H9 (cell line): ENCODE data around the gene U2AF1L4. TPM values are rescaled to one million over a fixed set of nuclear protein-coding genes. Genes with fewer than 3 reads are reported as not detected.

ENCODE experiments used
- DNase-seq: peaks from one replicate; pipeline ENCODE4 v3.0.0-alpha.2; 2017
- H2AFZ ChIP-seq: one replicate; pipeline ENCODE4 v1.6.1; 2013; ENCODE audit warnings: mild to moderate bottlenecking, low read length, control low read depth, moderate library complexity
- H2AK5ac ChIP-seq: 2 replicates; pipeline ENCODE4 v1.6.1; 2013; ENCODE audit warnings: low read length, control low read depth, mixed read lengths; ENCODE audit not compliant: insufficient read length
- H2BK120ac ChIP-seq: one replicate; pipeline ENCODE4 v1.6.1; 2013; ENCODE audit warnings: low read depth, mild to moderate bottlenecking, low read length, control low read depth, inconsistent platforms; ENCODE audit not compliant: poor library complexity, severe bottlenecking
- H2BK12ac ChIP-seq: 2 replicates; pipeline ENCODE4 v1.6.1; 2013; ENCODE audit warnings: low read length, control low read depth, mixed read lengths, low read depth; ENCODE audit not compliant: insufficient read length
- H2BK15ac ChIP-seq: 2 replicates; pipeline ENCODE4 v1.6.1; 2013; ENCODE audit warnings: low read depth, low read length, control low read depth
- H2BK20ac ChIP-seq: one replicate; pipeline ENCODE4 v1.6.1; 2013; ENCODE audit warnings: low read depth, mild to moderate bottlenecking, low read length, control low read depth, inconsistent platforms; ENCODE audit not compliant: poor library complexity, severe bottlenecking
- H2BK5ac ChIP-seq: 2 replicates; pipeline ENCODE4 v1.6.1; 2013; ENCODE audit warnings: low read length, control low read depth, mixed read lengths; ENCODE audit not compliant: insufficient read length
- H3K14ac ChIP-seq: 2 replicates; pipeline ENCODE4 v1.6.1; 2013; ENCODE audit warnings: low read length, control low read depth; ENCODE audit not compliant: insufficient read depth
- H3K18ac ChIP-seq: 2 replicates; pipeline ENCODE4 v1.6.1; 2013; ENCODE audit warnings: low read depth, mild to moderate bottlenecking, mixed read lengths, low read length, control low read depth; ENCODE audit not compliant: insufficient read length
- H3K23ac ChIP-seq: 2 replicates; pipeline ENCODE4 v1.6.1; 2013; ENCODE audit warnings: low read length, control low read depth, mixed read lengths, low read depth; ENCODE audit not compliant: insufficient read length
- H3K23me2 ChIP-seq: 2 replicates; pipeline ENCODE4 v1.6.1; 2013; ENCODE audit warnings: low read depth, mild to moderate bottlenecking, mixed read lengths, low read length, control low read depth; ENCODE audit not compliant: insufficient read length, poor library complexity, severe bottlenecking
- H3K27ac ChIP-seq: 2 replicates; pipeline ENCODE4 v1.5.1; 2013; ENCODE audit warnings: low read length, control low read depth, mixed read lengths, low read depth; ENCODE audit not compliant: insufficient read length
- H3K27me3 ChIP-seq: 2 replicates; pipeline ENCODE4 v1.6.1; 2013; ENCODE audit warnings: low read length, control low read depth, inconsistent platforms; ENCODE audit not compliant: insufficient read depth
- H3K4ac ChIP-seq: 2 replicates; pipeline ENCODE4 v1.6.1; 2013; ENCODE audit warnings: low read depth, mild to moderate bottlenecking, control low read depth, inconsistent platforms, low read length, moderate library complexity
- H3K4me1 ChIP-seq: 2 replicates; pipeline ENCODE4 v1.6.1; 2013; ENCODE audit warnings: low read length, control low read depth, inconsistent platforms; ENCODE audit not compliant: insufficient read depth
- H3K4me2 ChIP-seq: 2 replicates; pipeline ENCODE4 v1.6.1; 2013; ENCODE audit warnings: low read length, control low read depth, mixed read lengths; ENCODE audit not compliant: insufficient read length, insufficient read depth
- H3K56ac ChIP-seq: 2 replicates; pipeline ENCODE4 v1.6.1; 2013; ENCODE audit warnings: low read depth, mild to moderate bottlenecking, mixed read lengths, low read length, control low read depth; ENCODE audit not compliant: insufficient read length
- H3K79me1 ChIP-seq: 2 replicates; pipeline ENCODE4 v1.6.1; 2013; ENCODE audit warnings: low read depth, mild to moderate bottlenecking, moderate library complexity, low read length, control low read depth, inconsistent platforms; ENCODE audit not compliant: insufficient read depth, poor library complexity, severe bottlenecking
- H3K79me2 ChIP-seq: 2 replicates; pipeline ENCODE4 v1.6.1; 2013; ENCODE audit warnings: low read length, control low read depth, inconsistent platforms; ENCODE audit not compliant: insufficient read depth
- H3K9ac ChIP-seq: 2 replicates; pipeline ENCODE4 v1.6.1; 2013; ENCODE audit warnings: low read length, control low read depth, mixed read lengths; ENCODE audit not compliant: insufficient read length; ENCODE audit errors: extremely low read depth
- H3K9me3 ChIP-seq: one replicate; pipeline ENCODE4 v1.6.1; 2013; ENCODE audit warnings: low read depth, low read length, inconsistent platforms; ENCODE audit not compliant: control insufficient read depth
- H3T11ph ChIP-seq: one replicate; pipeline ENCODE4 v1.6.1; 2013; ENCODE audit warnings: mild to moderate bottlenecking, low read length, control low read depth, inconsistent platforms
- H4K20me1 ChIP-seq: one replicate; pipeline ENCODE4 v1.6.1; 2013; ENCODE audit not compliant: control insufficient read depth, insufficient read length, insufficient read depth
- H4K5ac ChIP-seq: 2 replicates; pipeline ENCODE4 v1.6.1; 2013; ENCODE audit warnings: low read depth, mild to moderate bottlenecking, mixed read lengths, low read length, control low read depth; ENCODE audit not compliant: insufficient read length
- H4K8ac ChIP-seq: replicated peaks from 2 replicates; pipeline ENCODE4 v1.6.1; 2013; ENCODE audit warnings: low read length, control low read depth, mixed read lengths, low read depth; ENCODE audit not compliant: insufficient read length
- H4K91ac ChIP-seq: 2 replicates; pipeline ENCODE4 v1.6.1; 2013; ENCODE audit warnings: low read depth, mild to moderate bottlenecking, moderate library complexity, mixed read lengths, low read length, control low read depth; ENCODE audit not compliant: insufficient read length
- H3K27ac Mint-ChIP-seq, 3 experiments: 2 replicates in 2 of 3; 3 replicates in 1 of 3; pipeline ENCODE4 v1.8.0; 2020 to 2021; ENCODE audit warnings: mixed read lengths in 3 of 3, mild to moderate bottlenecking in 1 of 3, moderate library complexity in 1 of 3
- H3K27me3 Mint-ChIP-seq: 2 replicates; pipeline ENCODE4 v1.8.0; 2021; ENCODE audit warnings: low read depth, mild to moderate bottlenecking, moderate library complexity, mixed read lengths
- H3K36me3 Mint-ChIP-seq, 3 experiments: 2 replicates in 2 of 3; 3 replicates in 1 of 3; pipeline ENCODE4 v1.8.0; 2020 to 2021; ENCODE audit warnings: low read depth in 3 of 3, mixed read lengths in 3 of 3; ENCODE audit not compliant: insufficient read depth in 1 of 3
- H3K4me1 Mint-ChIP-seq, 2 experiments: 2 replicates each; pipeline ENCODE4 v1.8.0; 2020; ENCODE audit warnings: mixed read lengths in 2 of 2
- H3K4me3 Mint-ChIP-seq, 2 experiments: 2 replicates in 1 of 2; 3 replicates in 1 of 2; pipeline ENCODE4 v1.8.0; 2020 to 2021; ENCODE audit warnings: mild to moderate bottlenecking in 2 of 2, mixed read lengths in 2 of 2, moderate library complexity in 1 of 2
- H3K9me3 Mint-ChIP-seq, 2 experiments: 2 replicates in 1 of 2; 3 replicates in 1 of 2; pipeline ENCODE4 v1.8.0; 2020; ENCODE audit warnings: mild to moderate bottlenecking in 2 of 2, mixed read lengths in 2 of 2, moderate library complexity in 1 of 2
- WGBS: extraction: QIAGEN DNeasy Blood & Tissue Kit; methylation state at CpG from one replicate; pipeline ENCODE4 v1.1.7; 2013; ENCODE audit warnings: missing lambda C conversion rate, low lambda C conversion rate, mixed read lengths; ENCODE audit not compliant: insufficient read length; ENCODE audit errors: extremely low coverage; 5-methylcytosine and 5-hydroxymethylcytosine counted together
- total RNA-seq: library from RNA; stranded (reverse); gene quantifications from 2 replicates; pipeline ENCODE4 v1.2.1, GENCODE V29; 2021
- TF ChIP-seq, protein P1 (sequence below): fragments of 200-600 bp; sonication (generic); conservative IDR thresholded peaks from 3 replicates; pipeline ENCODE4 v1.8.0; 2021; ENCODE audit warnings: antibody characterized with exemption, mild to moderate bottlenecking

The U2AF1L4 gene
- total RNA-seq, 1 experiment from 2014 or later = 16.8 TPM

DNA sequence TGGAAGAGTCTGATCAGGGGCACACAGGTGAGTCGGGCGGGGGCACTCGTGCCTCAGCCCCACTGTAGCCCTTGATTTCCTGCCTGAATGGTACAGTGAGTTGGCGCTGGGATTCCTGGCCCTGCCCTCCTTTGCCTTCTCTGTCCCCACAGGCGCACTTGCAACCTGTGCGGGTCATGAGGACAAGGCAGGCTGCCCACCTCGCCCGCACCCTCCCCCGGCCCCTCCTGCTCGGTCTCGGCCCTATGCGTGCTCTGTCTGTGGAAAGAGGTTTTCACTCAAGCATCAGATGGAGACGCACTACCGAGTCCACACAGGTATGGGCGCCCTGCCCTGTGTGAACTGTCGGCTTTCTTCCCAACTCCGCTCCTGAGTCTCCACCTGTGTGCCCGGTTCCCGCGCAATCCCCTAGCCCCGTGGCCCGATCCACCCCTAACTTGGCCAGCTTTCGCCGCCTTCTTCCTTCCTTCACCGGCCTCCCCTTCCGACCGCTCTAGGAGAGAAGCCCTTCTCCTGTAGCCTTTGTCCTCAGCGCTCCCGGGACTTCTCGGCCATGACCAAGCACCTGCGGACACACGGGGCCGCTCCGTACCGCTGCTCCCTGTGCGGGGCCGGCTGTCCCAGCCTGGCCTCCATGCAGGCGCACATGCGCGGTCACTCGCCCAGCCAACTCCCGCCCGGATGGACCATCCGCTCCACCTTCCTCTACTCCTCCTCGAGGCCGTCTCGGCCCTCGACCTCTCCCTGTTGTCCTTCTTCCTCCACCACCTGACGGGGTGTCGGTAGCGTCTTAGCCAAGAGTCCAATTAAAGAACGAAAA lies 29.0 kb downstream of the U2AF1L4 start:
- H2AFZ ChIP-seq = no peak overlapping the region
- H2BK5ac ChIP-seq = no peak overlapping the region
- H3K27ac ChIP-seq = peak overlapping the region; percentile 15
- H3K9ac ChIP-seq = peak overlapping the region; percentile 52
- H3K23ac ChIP-seq = no peak overlapping the region
- H3K79me2 ChIP-seq = peaks cover 11% of the 10 kb centered on the region; the same call in 1 of the 2 replicates
- H3K4me1 ChIP-seq = peaks cover 10% of the 10 kb centered on the region; the same call in 1 of the 2 replicates
- H4K20me1 ChIP-seq = peaks cover 6% of the 10 kb centered on the region
- peak overlapping the region; percentile 83 for H3K18ac ChIP-seq
- TF ChIP-seq, protein P1, sequence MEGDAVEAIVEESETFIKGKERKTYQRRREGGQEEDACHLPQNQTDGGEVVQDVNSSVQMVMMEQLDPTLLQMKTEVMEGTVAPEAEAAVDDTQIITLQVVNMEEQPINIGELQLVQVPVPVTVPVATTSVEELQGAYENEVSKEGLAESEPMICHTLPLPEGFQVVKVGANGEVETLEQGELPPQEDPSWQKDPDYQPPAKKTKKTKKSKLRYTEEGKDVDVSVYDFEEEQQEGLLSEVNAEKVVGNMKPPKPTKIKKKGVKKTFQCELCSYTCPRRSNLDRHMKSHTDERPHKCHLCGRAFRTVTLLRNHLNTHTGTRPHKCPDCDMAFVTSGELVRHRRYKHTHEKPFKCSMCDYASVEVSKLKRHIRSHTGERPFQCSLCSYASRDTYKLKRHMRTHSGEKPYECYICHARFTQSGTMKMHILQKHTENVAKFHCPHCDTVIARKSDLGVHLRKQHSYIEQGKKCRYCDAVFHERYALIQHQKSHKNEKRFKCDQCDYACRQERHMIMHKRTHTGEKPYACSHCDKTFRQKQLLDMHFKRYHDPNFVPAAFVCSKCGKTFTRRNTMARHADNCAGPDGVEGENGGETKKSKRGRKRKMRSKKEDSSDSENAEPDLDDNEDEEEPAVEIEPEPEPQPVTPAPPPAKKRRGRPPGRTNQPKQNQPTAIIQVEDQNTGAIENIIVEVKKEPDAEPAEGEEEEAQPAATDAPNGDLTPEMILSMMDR = no peak
- WGBS = no CpG with 5 or more reads among the region's 52 CpGs
- H3K4me3 Mint-ChIP-seq = peak overlapping the region; percentile 86 to 90
- no peaks in the 10 kb centered on the region; a peak in 1 of 5 replicates for H3K9me3 Mint-ChIP-seq
- no peak overlapping the region for H4K8ac ChIP-seq
- peaks cover 9 to 20% (median 11%) of the 10 kb centered on the region in 3 experiments; a peak in 6 of 7 replicates for H3K36me3 Mint-ChIP-seq
- H4K91ac ChIP-seq = no peak overlapping the region
- no peaks in the 10 kb centered on the region for H3K27me3 ChIP-seq
- H3K27ac Mint-ChIP-seq = peak overlapping the region; percentile 91 to 99 (median 95)
- no peaks in the 10 kb centered on the region; the same call in 1 of the 2 replicates for H3K27me3 Mint-ChIP-seq
- H4K5ac ChIP-seq = no peak overlapping the region
- no peaks in the 10 kb centered on the region for H3K79me1 ChIP-seq
- no peak overlapping the region for H2BK12ac ChIP-seq
- H2BK20ac ChIP-seq = no peak overlapping the region
- H3K4ac ChIP-seq = no peak overlapping the region
- H3T11ph ChIP-seq = no peak overlapping the region
- H2AK5ac ChIP-seq = no peak overlapping the region
- peak overlapping the region; percentile 67 for H3K14ac ChIP-seq
- H2BK120ac ChIP-seq = no peak overlapping the region
- H2BK15ac ChIP-seq = no peak overlapping the region
- H3K9me3 ChIP-seq = no peaks in the 10 kb centered on the region
- H3K56ac ChIP-seq = no peak overlapping the region
- H3K23me2 ChIP-seq = peaks cover 18% of the 10 kb centered on the region
- H3K4me2 ChIP-seq = peak overlapping the region; percentile 80
- DNase-seq = no peak
- peaks cover 45 to 47% of the 10 kb centered on the region in 2 experiments for H3K4me1 Mint-ChIP-seq
